AG09309 (cell line): ENCODE results near the gene CDK4.

ENCODE experiments used
- DNase-seq: peaks from one replicate; pipeline ENCODE4 v3.0.0-alpha.2; 2010; ENCODE audit warnings: low read depth
- H3K4me3 ChIP-seq: 2 replicates; pipeline ENCODE4 v1.5.1; 2011; ENCODE audit warnings: mild to moderate bottlenecking, low read depth, low read length, moderate library complexity; ENCODE audit not compliant: control insufficient read depth
- TF ChIP-seq, protein P1 (sequence below): IDR thresholded peaks from 2 replicates; pipeline ENCODE4 v1.5.1; 2011; ENCODE audit warnings: mild to moderate bottlenecking, low read depth, low read length, inconsistent platforms; ENCODE audit not compliant: insufficient read depth, control insufficient read depth; ENCODE audit errors: missing control alignments

CDK4 gene

DNA sequence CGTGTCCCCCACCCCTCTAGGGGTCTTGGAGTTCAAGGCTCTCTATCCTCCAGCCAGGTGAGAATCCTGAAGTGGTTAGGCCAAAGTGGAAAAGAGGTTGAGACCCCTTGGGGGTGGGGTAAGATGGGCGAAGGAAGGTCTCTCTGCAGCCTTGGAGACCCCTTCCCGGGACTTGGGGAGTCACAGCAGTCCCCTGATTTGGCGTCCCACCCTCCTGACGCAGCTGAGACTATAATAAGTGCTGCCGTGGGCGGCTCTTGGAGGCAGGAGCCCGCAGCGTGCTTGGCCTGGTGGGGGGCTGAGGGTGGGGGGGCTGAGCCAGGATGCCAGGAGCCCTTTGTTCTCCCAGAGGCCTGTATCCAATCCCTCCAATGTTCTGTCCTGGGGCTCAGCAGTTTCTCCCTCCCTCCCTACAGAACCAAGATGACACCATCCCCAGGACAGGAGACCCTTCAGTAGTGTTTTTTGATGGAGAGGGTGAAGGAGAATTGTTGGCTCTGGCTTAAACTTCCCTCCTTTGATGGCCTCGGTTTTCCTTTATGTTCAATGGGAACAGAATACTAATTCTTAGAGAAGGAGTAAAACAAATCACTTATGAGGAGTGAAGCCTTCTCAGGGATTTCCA is 12.1 kb downstream of the CDK4 start:
- TF ChIP-seq, protein P1, sequence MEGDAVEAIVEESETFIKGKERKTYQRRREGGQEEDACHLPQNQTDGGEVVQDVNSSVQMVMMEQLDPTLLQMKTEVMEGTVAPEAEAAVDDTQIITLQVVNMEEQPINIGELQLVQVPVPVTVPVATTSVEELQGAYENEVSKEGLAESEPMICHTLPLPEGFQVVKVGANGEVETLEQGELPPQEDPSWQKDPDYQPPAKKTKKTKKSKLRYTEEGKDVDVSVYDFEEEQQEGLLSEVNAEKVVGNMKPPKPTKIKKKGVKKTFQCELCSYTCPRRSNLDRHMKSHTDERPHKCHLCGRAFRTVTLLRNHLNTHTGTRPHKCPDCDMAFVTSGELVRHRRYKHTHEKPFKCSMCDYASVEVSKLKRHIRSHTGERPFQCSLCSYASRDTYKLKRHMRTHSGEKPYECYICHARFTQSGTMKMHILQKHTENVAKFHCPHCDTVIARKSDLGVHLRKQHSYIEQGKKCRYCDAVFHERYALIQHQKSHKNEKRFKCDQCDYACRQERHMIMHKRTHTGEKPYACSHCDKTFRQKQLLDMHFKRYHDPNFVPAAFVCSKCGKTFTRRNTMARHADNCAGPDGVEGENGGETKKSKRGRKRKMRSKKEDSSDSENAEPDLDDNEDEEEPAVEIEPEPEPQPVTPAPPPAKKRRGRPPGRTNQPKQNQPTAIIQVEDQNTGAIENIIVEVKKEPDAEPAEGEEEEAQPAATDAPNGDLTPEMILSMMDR: no peak
- H3K4me3 ChIP-seq: no peak overlapping the region
- no peak for DNase-seq

DNA sequence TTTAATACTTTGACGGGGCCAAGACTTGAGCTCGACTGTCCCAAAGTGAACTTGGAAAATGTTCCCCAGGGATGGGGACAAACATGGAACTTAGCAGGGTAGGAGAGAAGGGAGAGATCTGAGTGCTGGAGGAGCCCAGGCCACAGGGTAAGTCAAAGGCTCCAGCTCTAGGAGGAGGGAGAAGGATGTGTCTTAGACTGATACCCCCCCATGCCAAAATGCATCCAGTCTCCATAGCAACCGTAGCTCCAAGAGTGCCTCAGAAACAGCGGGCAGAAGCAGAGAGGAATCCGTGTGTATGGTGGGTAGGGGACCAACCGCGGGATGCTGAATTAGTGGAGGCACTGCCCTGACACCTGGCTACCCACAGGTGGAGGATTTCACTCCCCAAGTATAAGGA is 12.7 kb downstream of the CDK4 start:
- no peak overlapping the region for H3K4me3 ChIP-seq
- TF ChIP-seq, protein P1: no peak

DNA sequence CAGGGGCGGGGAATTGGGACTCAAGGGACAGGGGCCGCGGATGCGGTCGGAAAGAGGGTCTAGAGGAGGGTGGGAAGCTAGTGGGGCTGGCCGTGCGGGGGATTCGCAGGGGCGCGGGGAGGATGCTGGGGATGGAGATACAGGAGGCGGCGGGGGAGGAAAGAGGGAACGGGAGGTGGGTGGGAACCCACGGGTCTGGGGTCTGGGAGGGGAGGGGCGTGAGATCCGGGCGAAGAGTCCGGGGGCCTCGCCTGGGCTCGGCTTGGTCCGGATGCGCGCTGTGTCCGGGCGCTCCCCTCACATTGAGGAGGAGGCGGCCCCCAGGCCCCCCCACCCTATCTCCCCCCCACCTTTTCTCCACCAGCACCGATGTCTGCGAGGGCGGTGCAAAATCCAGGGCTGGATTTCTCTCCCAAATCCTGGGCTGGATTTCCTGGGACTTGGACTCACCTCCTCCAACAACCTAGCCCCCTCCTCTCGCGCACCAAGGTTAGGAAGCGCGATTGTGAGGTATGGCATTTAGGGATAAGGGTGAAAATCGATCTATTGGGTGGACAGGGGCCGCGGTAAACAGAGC is 13.4 kb downstream of the CDK4 start, which contains the start of gene AGAP2:
TSS of gene AGAP2 (minus strand) at position 82 of the 577 bp plus-strand sequence. CDS start 496 bp downstream, outside the sequence.
- H3K4me3 ChIP-seq: peak within 1 kb of the TSS; percentile 12
- DNase-seq: no peak
- TF ChIP-seq, protein P1: no peak

More for the DNA sequence above, 12.7 kb downstream of the CDK4 start:
- no peak for DNase-seq

DNA sequence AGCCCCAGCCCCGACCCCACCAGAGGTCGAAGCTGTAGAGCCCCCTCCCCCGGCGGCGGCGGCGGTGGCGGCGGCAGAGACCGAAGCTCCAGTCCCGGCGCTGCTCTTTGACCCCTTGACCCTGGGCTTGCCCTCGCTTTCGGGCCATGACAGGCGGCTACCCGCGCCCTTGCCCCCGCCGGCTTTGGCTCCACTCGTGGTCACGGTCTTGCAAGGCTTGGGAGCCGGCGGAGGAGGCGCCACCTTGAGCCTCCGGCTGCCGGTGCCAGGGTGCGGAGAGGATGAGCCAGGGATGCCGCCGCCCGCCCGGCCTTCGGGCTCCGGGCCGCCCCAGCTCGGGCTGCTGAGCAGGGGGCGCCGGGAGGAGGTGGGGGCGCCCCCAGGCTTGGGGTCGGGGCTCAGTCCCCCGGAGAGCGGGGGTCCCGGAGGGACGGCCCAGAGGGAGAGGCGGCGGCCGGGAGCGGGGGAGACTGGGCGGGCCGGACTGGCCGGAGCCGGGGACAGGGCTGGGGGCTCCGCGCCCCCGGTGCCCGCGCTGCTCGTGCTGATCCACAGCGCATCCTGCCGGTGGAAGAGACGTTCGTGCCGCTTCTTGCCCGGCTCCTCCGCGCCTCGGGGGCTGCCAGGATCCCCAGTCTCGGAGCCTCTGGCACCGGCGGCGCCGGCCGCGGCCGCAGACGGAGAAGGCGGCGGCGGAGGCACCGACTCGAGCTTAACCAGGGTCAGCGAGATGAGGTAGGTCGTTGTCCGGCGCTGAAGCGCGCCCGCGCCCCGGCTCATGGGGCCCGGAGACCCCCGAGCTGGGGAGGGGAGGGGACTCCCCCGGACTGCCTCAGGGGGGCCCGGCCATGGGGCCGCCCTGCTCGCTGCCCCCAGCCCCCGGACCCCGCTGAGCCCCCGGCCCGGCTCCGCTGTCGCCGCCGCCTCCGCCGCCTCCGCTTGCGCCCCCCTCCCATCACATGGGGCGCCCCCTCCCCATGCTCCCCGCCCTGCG is 14.3 kb downstream of the CDK4 start:
- H3K4me3 ChIP-seq: peak overlapping the region; percentile 12; the same call in 1 of the 2 replicates

DNA sequence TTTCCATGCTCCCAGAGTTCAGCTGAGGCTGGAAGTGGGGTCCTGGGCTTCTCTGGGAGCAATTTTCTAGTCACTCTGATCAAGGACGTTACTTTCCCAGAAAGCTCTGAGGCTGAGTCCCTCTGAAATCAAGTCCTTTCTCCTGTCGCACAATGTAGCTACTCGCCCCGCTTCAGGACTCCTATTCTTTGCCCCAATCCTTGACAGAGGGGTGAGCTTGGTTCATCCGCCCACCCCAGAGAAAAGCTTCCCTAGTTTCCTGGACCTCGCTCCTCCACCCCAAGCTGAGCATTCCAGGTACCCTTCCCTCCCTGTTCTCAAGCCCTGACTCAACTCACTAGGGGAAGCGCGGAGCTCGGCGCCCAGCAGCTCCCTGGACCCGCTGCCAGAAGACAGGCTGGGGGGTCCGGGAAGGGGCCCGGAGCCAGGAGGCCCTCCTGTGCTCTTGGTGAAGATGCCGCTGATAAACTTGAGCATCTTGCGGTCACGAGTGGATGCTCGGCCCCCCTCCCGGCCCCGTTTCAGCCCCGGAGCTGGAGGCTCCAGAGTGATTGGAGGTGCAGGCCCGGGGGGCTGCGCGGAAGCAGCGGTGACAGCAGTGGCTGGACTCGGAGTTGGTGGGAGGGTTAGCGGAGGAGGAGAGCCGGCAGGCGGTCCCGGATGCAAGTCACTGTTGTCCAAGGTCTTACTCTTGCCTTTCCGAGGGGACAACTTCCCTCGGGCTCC is 15.2 kb downstream of the CDK4 start:
- no peak for DNase-seq
- no peak overlapping the region for H3K4me3 ChIP-seq
- TF ChIP-seq, protein P1: no peak

More for the DNA sequence above, 14.3 kb downstream of the CDK4 start:
- TF ChIP-seq, protein P1: peak; percentile 37
- DNase-seq: no peak

DNA sequence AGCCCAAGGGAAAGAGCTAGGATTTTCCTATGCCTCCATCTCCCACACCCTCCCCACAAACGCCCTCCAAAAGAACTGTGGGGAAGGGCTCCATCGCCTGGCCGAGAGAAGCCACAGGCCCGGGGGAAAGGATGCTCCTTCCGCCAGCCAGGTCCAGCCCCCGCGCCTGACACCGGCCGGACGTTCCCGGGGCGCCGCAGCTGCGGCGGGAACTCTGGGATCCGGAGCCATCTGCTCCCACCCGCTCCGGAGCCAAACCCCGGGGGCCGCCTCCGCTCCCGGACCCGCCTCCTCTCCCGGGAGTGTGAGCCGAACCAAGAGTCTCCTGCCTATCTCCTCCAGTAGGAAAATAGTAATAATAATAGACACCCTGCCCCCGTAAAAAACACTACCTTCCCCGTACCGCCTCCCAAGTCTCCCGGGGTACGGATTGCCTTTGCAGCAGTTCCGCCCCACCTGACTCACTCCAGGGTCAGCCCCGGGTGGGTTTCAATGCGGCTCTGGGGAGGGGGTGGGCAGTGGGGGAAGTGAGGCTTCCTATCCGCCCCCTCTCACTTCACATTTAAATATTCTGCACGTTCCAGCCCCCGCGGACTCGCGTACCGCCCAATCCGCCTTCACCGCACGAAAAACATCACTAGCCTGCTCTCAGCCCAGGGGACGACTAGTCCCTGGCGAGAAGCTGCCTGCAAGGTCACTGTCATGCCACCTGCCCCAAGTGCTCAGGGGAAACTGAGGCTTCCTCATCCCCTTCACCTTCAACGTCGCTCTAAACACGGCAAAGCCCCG is 16.0 kb downstream of the CDK4 start:
- peak overlapping the region; percentile 22 for H3K4me3 ChIP-seq
- no peak for DNase-seq
- TF ChIP-seq, protein P1: peak; percentile 47
